Jurkat, Clone E6-1 (cell line): ENCODE data around the gene IQCK.

ENCODE experiments used
- DNase-seq: peaks from one replicate; pipeline ENCODE4 v3.0.0-alpha.2; 2011; ENCODE audit warnings: low read depth, low spot score
- H3K4me3 ChIP-seq: 2 replicates; pipeline ENCODE4 v1.5.1; 2011; ENCODE audit warnings: mild to moderate bottlenecking, low read length, control low read depth, moderate library complexity

Gene IQCK

GRCh38 chr16:19888834-19889233 lies 170.8 kb downstream of the IQCK start:
- DNase-seq = no peak
- no peak overlapping the region for H3K4me3 ChIP-seq

GRCh38 chr16:19890901-19891300 lies 172.8 kb downstream of the IQCK start:
- no peak for DNase-seq
- H3K4me3 ChIP-seq = no peak overlapping the region

GRCh38 chr16:19892902-19893301 lies 174.8 kb downstream of the IQCK start:
- DNase-seq = no peak
- H3K4me3 ChIP-seq = no peak overlapping the region

- no peak for DNase-seq
- H3K4me3 ChIP-seq = no peak overlapping the region
Measured at GRCh38 chr16:19894586-19894985, 176.5 kb downstream of the IQCK start.

- no peak overlapping the region for H3K4me3 ChIP-seq
Measured at GRCh38 chr16:19896951-19897350, 178.9 kb downstream of the IQCK start.

GRCh38 chr16:19898166-19898565 lies 180.1 kb downstream of the IQCK start:
- no peak for DNase-seq
- no peak overlapping the region for H3K4me3 ChIP-seq

More at GRCh38 chr16:19896951-19897350, 178.9 kb downstream of the IQCK start:
- DNase-seq = no peak

- H3K4me3 ChIP-seq = no peak overlapping the region
- peak; percentile 33 for DNase-seq
Measured at GRCh38 chr16:19898924-19899604, 181.0 kb downstream of the IQCK start.

- no peak overlapping the region for H3K4me3 ChIP-seq
- DNase-seq = no peak
Measured at GRCh38 chr16:19899605-19899955, 181.5 kb downstream of the IQCK start.

GRCh38 chr16:19901164-19901563 lies 183.1 kb downstream of the IQCK start:
- H3K4me3 ChIP-seq = no peak overlapping the region
- no peak for DNase-seq

GRCh38 chr16:19907161-19907992 lies 189.3 kb downstream of the IQCK start:
- H3K4me3 ChIP-seq = no peak overlapping the region
- peak; percentile 72 for DNase-seq
